Stimulated activated naive CD8-positive, alpha-beta T cell treated with anti-CD3 and anti-CD28 coated beads, Interleukin-15, amount 100 ng/mL, for 72 hours (primary cell): ENCODE measurements around the gene ACTRT2.

Source experiments
- ATAC-seq: fragments of 150-1000 bp; cut with Tn5 transposase; 2 replicates; pipeline ENCODE4 v1.10.0; 2021; ENCODE audit warnings: mild to moderate bottlenecking, moderate library complexity
- DNase-seq, 2 donors: peaks; one replicate each; pipeline ENCODE4 v3.0.0; 2021 to 2022
- H3K27ac Mint-ChIP-seq, 2 donors: one replicate each; pipeline ENCODE4 v1.8.0; 2022; ENCODE audit warnings: mild to moderate bottlenecking in 2 of 2, mixed read lengths in 2 of 2, moderate library complexity in 2 of 2
- H3K27me3 Mint-ChIP-seq: one replicate; pipeline ENCODE4 v1.8.0; 2022; ENCODE audit warnings: mixed read lengths
- H3K4me1 Mint-ChIP-seq: one replicate; pipeline ENCODE4 v1.8.0; 2022; ENCODE audit warnings: mild to moderate bottlenecking, mixed read lengths
- H3K4me3 Mint-ChIP-seq, 2 donors: one replicate each; pipeline ENCODE4 v1.8.0; 2022; ENCODE audit warnings: mild to moderate bottlenecking in 2 of 2, mixed read lengths in 2 of 2, moderate library complexity in 1 of 2
- H3K9me3 Mint-ChIP-seq, 2 donors: one replicate each; pipeline ENCODE4 v1.8.0; 2022; ENCODE audit warnings: mixed read lengths in 2 of 2

Gene ACTRT2

GRCh38 chr1:3021233-3021671, at the start of gene ACTRT2:
TSS of gene ACTRT2 (plus strand) at chr1:3021467. CDS start at chr1:3021687, 220 bp downstream.
- H3K27me3 Mint-ChIP-seq: no peaks in the 10 kb centered on the region
- H3K9me3 Mint-ChIP-seq: no peaks in the 10 kb centered on the region
- no peak within 1 kb of the TSS for H3K4me3 Mint-ChIP-seq
- H3K27ac Mint-ChIP-seq: peak within 1 kb of the TSS in 1 of 2 donors; percentile 72
- no peak for ATAC-seq
- no peak for DNase-seq
- no peaks in the 10 kb centered on the region for H3K4me1 Mint-ChIP-seq

DNA sequence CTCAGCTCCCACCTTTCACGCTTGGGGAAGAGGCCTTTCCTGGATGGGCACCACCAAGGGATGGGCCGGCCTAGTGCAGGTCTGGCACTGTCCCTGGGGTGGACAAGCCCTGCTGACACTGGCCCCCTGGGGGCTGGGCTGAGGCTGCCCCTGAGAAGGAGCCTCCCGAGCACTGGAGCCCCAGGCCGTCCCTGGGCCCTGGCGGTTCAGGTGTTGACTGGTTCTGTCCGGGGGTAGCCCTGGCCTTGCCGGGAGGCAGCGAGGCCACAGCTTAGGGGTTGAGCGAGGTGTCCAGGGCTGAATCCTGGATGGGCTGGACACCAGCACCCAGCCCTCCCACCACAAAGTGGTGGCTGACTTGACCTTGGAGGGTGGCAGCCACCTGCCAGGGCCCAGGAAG, 49.7 kb upstream of the ACTRT2 start:
- Mint-ChIP-seq H3K27ac (no peak overlapping the region), H3K9me3 (no peaks in the 10 kb centered on the region), H3K27me3 (peaks cover 16% of the 10 kb centered on the region), H3K4me1 (peaks cover 17% of the 10 kb centered on the region), H3K4me3 (no peak overlapping the region)
- ATAC-seq (no peak), DNase-seq (no peak)

GRCh38 chr1:2972011-2972878, 49.0 kb upstream of the ACTRT2 start:
- no peak overlapping the region for H3K27ac Mint-ChIP-seq
- no peak overlapping the region for H3K4me3 Mint-ChIP-seq
- H3K9me3 Mint-ChIP-seq: no peaks in the 10 kb centered on the region
- H3K4me1 Mint-ChIP-seq: peaks cover 17% of the 10 kb centered on the region
- ATAC-seq (no peak), DNase-seq (no peak)
- peaks cover 16% of the 10 kb centered on the region for H3K27me3 Mint-ChIP-seq

DNA sequence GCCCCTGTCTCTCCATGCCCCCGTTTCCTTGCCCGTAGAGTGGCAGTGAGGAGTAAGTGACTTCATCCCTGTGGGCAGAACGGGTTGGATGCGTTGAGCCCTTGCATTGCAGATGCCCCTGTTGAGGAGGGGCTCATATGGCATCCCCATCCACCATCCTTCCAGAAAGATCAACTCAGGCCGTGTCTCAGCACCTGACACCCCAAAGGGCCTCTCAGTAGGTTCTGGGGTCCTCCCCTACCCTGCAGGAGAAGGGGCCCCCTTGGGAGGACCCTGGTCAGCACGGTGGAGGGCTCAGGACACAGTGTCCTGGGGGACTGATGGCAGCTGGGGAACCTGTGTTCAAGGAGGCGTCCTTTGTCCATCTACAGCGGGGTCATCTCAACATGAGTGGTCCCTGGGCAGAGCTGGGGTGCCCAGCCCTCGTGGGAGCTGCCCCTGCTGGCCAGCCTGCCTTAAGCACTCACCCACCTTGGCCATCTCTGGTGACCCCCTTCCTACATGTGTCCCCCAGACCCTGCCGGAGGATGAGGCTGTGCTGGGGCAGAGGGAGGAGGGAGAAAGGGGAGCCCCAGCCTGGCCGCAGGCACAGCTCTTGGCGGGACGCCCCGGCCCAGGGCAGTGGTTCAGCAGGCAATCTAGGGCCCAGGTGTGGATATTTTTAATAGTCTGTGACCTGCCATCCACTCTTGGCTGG, 48.2 kb upstream of the ACTRT2 start:
- ATAC-seq: no peak
- Mint-ChIP-seq H3K27ac (no peak overlapping the region), H3K9me3 (no peaks in the 10 kb centered on the region), H3K27me3 (peaks cover 16% of the 10 kb centered on the region), H3K4me3 (no peak overlapping the region), H3K4me1 (peaks cover 17% of the 10 kb centered on the region)
- DNase-seq: peak in 1 of 2 donors; percentile 6

GRCh38 chr1:2973601-2974593, 47.4 kb upstream of the ACTRT2 start:
- peaks cover 17% of the 10 kb centered on the region for H3K4me1 Mint-ChIP-seq
- no peak overlapping the region for H3K4me3 Mint-ChIP-seq
- DNase-seq (peak in 1 of 2 donors; percentile 6), ATAC-seq (peak; percentile 27)
- peaks cover 12% of the 10 kb centered on the region for H3K27me3 Mint-ChIP-seq
- H3K9me3 Mint-ChIP-seq: no peaks in the 10 kb centered on the region
- no peak overlapping the region for H3K27ac Mint-ChIP-seq

DNA sequence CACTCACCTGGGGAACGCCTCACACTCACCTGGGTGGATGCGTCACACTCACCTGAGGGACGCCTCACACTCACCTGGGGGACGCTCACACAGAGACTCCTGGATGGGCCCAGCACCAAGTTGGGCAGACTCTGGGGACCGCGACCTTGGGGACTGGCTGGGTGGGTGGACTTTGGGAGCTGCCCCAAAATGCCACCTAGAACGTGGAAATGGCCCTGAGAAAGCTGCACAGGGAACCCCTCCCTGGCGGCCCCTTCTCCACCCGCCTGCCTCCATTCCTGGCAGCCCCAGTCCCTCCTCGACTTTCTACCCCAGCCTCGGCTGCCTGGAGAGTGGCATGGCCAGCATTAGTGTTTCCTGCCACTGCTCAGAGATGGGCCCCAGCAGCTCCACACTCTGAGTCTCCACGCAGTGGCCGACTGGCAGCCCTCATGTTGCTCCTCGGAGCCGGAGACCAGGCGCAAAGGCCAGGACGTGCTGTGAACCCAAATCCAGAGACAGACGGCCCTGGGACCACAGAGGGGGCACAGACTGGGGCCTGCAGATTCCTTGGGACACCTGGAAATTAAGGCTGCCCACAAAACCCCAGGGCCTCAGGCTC, 46.5 kb upstream of the ACTRT2 start:
- Mint-ChIP-seq H3K27ac (peak overlapping the region in 1 of 2 donors; percentile 71), H3K4me3 (no peak overlapping the region), H3K9me3 (no peaks in the 10 kb centered on the region), H3K27me3 (peaks cover 8% of the 10 kb centered on the region), H3K4me1 (peaks cover 15% of the 10 kb centered on the region)
- DNase-seq: peak in 1 of 2 donors; percentile 2
- no peak for ATAC-seq

- H3K4me3 Mint-ChIP-seq: no peak overlapping the region
- H3K4me1 Mint-ChIP-seq: peaks cover 13% of the 10 kb centered on the region
- no peak overlapping the region for H3K27ac Mint-ChIP-seq
- peak in 1 of 2 donors; percentile 4 for DNase-seq
- ATAC-seq: no peak
- H3K27me3 Mint-ChIP-seq: peaks cover 8% of the 10 kb centered on the region
- no peaks in the 10 kb centered on the region for H3K9me3 Mint-ChIP-seq
These were observed 45.6 kb upstream of the ACTRT2 start for GRCh38 chr1:2975466-2976179.

DNA sequence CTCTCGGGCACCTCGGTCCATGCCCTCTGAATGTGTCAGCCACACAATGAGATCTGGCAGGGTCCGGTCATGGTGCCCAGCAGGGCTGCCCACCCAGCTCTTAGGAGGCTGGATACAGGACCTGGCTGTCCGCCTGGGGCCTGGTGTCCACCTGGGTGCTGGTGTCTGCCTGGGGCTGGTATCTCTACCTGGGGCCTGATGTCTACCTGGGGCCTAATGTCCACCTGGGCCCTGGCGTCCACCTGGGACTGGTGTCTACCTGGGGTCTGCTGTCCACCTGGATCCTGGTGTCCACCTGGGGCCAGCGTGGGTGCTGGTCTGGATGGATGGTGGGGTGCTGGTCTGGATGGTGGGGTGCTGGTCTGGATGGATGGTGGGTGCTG, 45.1 kb upstream of the ACTRT2 start:
- Mint-ChIP-seq H3K9me3 (no peaks in the 10 kb centered on the region), H3K27me3 (peaks cover 8% of the 10 kb centered on the region), H3K27ac (no peak overlapping the region), H3K4me1 (peaks cover 13% of the 10 kb centered on the region), H3K4me3 (no peak overlapping the region)
- DNase-seq: peak in 1 of 2 donors; percentile 4
- no peak for ATAC-seq

DNA sequence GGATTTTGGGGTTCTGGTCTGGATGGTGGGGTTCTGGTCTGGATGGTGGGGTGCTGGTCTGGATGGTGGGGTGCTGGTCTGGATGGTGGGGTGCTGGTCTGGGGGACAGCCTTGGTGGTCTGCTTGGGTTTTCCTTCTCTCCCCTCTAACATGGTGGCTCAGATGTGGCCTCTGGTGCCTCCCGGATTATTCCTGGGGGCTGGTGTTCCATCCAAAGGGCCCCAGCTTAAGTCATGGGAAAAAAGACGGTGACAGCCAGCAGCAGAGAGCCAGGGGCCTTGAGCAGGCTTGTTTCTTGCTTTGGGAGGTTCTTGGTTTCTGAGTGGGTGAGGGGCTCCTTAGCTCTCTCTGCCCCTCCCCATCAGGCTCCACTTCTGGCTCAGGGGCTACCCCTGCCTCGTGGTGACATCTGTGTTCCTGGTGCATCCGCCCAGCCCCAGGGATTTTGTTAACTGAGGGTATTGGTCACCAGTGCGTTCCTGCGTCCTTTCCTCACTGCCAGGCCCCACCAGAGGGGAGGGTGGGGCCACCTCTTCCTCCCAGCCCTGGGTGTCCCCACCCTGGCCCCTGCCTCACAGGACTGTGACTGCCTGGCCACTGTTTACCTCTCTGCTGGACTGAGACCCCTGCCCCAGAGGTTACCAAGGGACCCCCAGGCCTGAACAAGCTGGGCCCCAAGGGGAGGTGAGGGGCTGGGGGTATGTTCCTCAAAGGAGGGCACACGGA, 43.2 kb upstream of the ACTRT2 start:
- ATAC-seq (peak; percentile 38), DNase-seq (peak in 1 of 2 donors; percentile 4)
- H3K4me3 Mint-ChIP-seq: no peak overlapping the region
- peaks cover 1% of the 10 kb centered on the region for H3K27me3 Mint-ChIP-seq
- H3K4me1 Mint-ChIP-seq: peaks cover 10% of the 10 kb centered on the region
- no peak overlapping the region for H3K27ac Mint-ChIP-seq
- H3K9me3 Mint-ChIP-seq: no peaks in the 10 kb centered on the region

DNA sequence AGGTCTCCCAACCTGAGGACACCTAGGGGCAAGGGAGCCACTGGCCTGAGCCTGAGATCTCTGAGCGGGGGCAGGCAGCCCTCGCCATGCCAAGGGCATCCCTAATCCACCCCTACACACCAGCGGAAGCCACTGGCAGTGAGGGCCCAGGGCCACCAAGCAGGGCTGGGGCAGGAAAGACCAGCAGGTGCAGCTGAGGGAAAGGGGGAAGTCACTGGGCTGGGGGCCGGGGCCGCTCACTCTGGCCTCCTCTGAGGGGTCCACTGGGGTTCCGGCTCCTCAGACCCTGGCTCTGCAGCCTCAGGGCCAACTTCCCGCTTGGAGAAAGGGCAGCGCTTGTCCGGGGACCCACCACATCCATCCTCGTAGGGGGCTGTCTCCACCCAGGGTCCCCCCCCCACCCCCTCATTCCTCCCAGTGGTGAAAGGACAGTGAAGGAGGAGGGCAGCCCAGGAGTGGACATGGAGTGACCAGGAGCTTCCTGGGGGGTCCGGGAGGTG, 42.5 kb upstream of the ACTRT2 start:
- ATAC-seq (no peak), DNase-seq (peak in 1 of 2 donors; percentile 7)
- Mint-ChIP-seq H3K4me1 (peaks cover 3% of the 10 kb centered on the region), H3K27ac (no peak overlapping the region), H3K9me3 (no peaks in the 10 kb centered on the region), H3K4me3 (no peak overlapping the region), H3K27me3 (no peaks in the 10 kb centered on the region)

GRCh38 chr1:2979191-2980072, 41.8 kb upstream of the ACTRT2 start:
- H3K4me3 Mint-ChIP-seq: no peak overlapping the region
- ATAC-seq: no peak

DNA sequence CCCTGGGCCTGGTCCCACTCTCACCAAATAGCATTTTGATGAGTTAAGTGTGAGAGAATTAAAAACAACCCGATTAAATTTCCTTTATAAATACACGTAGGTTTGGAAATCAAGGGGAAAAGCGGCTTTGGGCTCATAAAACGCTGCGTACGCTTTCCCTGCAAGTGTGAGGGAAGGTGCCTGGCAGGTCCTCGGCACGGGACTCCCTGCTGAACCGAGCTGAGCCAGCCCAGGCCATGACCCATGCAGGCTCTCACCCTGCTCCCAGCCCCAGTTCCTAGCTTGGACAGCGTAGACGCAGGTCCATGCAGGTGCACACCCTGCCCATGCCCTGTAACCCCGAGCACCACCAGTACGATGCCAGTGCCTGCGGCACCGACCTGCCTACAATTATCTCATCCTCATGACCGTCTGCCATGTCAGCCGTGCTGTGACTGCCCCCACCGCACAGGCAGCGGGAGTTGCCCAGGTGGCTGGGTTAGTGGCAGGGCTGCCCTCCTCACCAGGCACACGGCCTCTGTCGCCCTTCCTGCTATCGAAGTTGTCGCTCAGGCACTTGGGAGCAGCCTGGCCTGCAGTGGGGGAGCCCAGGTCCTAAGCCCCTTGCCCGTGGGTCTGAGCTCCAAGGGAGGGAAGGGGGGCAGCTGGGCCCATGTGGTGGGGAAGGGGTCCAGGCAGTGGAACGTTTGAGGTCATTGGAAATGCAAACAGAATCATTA, 41.0 kb upstream of the ACTRT2 start:
- ATAC-seq (no peak), DNase-seq (peak in 1 of 2 donors; percentile 1)
- no peaks in the 10 kb centered on the region for H3K9me3 Mint-ChIP-seq
- H3K4me1 Mint-ChIP-seq: no peaks in the 10 kb centered on the region
- H3K4me3 Mint-ChIP-seq: no peak overlapping the region
- H3K27me3 Mint-ChIP-seq: no peaks in the 10 kb centered on the region
- peak overlapping the region in 1 of 2 donors; percentile 13 for H3K27ac Mint-ChIP-seq

More at GRCh38 chr1:2979191-2980072, 41.8 kb upstream of the ACTRT2 start:
- Mint-ChIP-seq H3K27ac (no peak overlapping the region), H3K9me3 (no peaks in the 10 kb centered on the region), H3K27me3 (no peaks in the 10 kb centered on the region), H3K4me1 (no peaks in the 10 kb centered on the region)
- peak in 1 of 2 donors; percentile 2 for DNase-seq
